Forelimb muscle (tissue), 1 donor: Measurements from ENCODE around the gene KCNIP4. TPM values are rescaled to one million over a fixed set of nuclear protein-coding genes. Genes with fewer than 3 reads are reported as not detected.
A peak's percentile ranks its signal among the peaks of the same experiment; 100 is the strongest.

Source experiments
- DNase-seq: peaks from one replicate; pipeline ENCODE4 v3.0.0-alpha.2; 2013; ENCODE audit warnings: low read depth
- polyA plus RNA-seq: library from polyadenylated mRNA; unstranded; fragments of 120-200 nt; gene quantifications from one replicate; pipeline ENCODE4 v1.2.1, GENCODE V29; 2013; ENCODE audit not compliant: insufficient read length

Gene KCNIP4
- polyA plus RNA-seq, 1 donor, result 0.97 TPM

- DNase-seq, result no peak
These were observed 757.3 kb downstream of the KCNIP4 start for GRCh38 chr4:21191317-21191716.

- DNase-seq, result no peak
These were observed 763.8 kb downstream of the KCNIP4 start for GRCh38 chr4:21184788-21185187.

GRCh38 chr4:21181716-21182115, 766.9 kb downstream of the KCNIP4 start:
- DNase-seq, result no peak

GRCh38 chr4:21177871-21178270, 770.7 kb downstream of the KCNIP4 start:
- DNase-seq, result no peak

GRCh38 chr4:21177092-21177491, 771.5 kb downstream of the KCNIP4 start:
- DNase-seq, result no peak

GRCh38 chr4:21167711-21168110, 780.9 kb downstream of the KCNIP4 start:
- no peak for DNase-seq

GRCh38 chr4:21155367-21155766, 793.2 kb downstream of the KCNIP4 start:
- no peak for DNase-seq

GRCh38 chr4:21139327-21139726, 809.2 kb downstream of the KCNIP4 start:
- DNase-seq, result no peak

GRCh38 chr4:21136051-21136630, 812.4 kb downstream of the KCNIP4 start:
- no peak for DNase-seq

GRCh38 chr4:21134994-21135393, 813.6 kb downstream of the KCNIP4 start:
- DNase-seq, result no peak

- no peak for DNase-seq
These were observed 818.0 kb downstream of the KCNIP4 start for GRCh38 chr4:21130606-21131005.

- DNase-seq, result no peak
These were observed 822.5 kb downstream of the KCNIP4 start for GRCh38 chr4:21126014-21126512.

- no peak for DNase-seq
These were observed 830.3 kb downstream of the KCNIP4 start for GRCh38 chr4:21118301-21118700.

- no peak for DNase-seq
These were observed 830.9 kb downstream of the KCNIP4 start for GRCh38 chr4:21117541-21118180.

- DNase-seq, result peak; percentile 35
These were observed 834.9 kb downstream of the KCNIP4 start for GRCh38 chr4:21113496-21114223.

- no peak for DNase-seq
These were observed 845.9 kb downstream of the KCNIP4 start for GRCh38 chr4:21102667-21103066.

GRCh38 chr4:21097865-21098264, 850.7 kb downstream of the KCNIP4 start:
- DNase-seq, result no peak

GRCh38 chr4:21097026-21097425, 851.5 kb downstream of the KCNIP4 start:
- DNase-seq, result no peak

GRCh38 chr4:21092531-21092930, 856.0 kb downstream of the KCNIP4 start:
- no peak for DNase-seq

GRCh38 chr4:21090094-21090666, 858.4 kb downstream of the KCNIP4 start:
- DNase-seq, result no peak

- DNase-seq, result no peak
These were observed 865.2 kb downstream of the KCNIP4 start for GRCh38 chr4:21083413-21083812.

GRCh38 chr4:21077967-21078366, 870.6 kb downstream of the KCNIP4 start:
- DNase-seq, result no peak

- no peak for DNase-seq
These were observed 881.2 kb downstream of the KCNIP4 start for GRCh38 chr4:21067351-21067750.
